HEK293 (cell line): ENCODE results near the gene CNIH3.

Experiments
- CTCF ChIP-seq: fragments of 450-650 bp; formaldehyde crosslinking; IDR thresholded peaks from 2 replicates; pipeline ENCODE4 v1.5.1; 2016; ENCODE audit warnings: missing biosample characterization, missing genetic modification characterization
- SCRT2 ChIP-seq: fragments of 450-650 bp; formaldehyde crosslinking; IDR thresholded peaks from 2 replicates; pipeline ENCODE4 v1.5.1; 2016; ENCODE audit warnings: missing biosample characterization, missing genetic modification characterization
- ZNF140 ChIP-seq: fragments of 450-650 bp; formaldehyde crosslinking; IDR thresholded peaks from 2 replicates; pipeline ENCODE4 v1.5.1; 2016; ENCODE audit warnings: missing biosample characterization, missing genetic modification characterization
- ZNF274 ChIP-seq, 2 experiments: fragments of 200-500 bp in 1 of 2; fragments of 450-650 bp in 1 of 2; sonication (Bioruptor generic) in 1 of 2; formaldehyde crosslinking in 1 of 2; IDR thresholded peaks; 2 replicates each; pipeline versions ENCODE4 v1.5.1 to v1.6.1; 2014 to 2016; ENCODE audit warnings: borderline replicate concordance in 1 of 2, inconsistent platforms in 1 of 2, low read length in 1 of 2, missing biosample characterization in 1 of 2, missing genetic modification characterization in 1 of 2
- ZNF621 ChIP-seq: fragments of 450-650 bp; formaldehyde crosslinking; IDR thresholded peaks from 2 replicates; pipeline ENCODE4 v1.5.1; 2017; ENCODE audit warnings: missing biosample characterization, missing genetic modification characterization

GRCh38 chr1:224733027-224733911, 117.2 kb downstream of the CNIH3 start:
- TF ChIP-seq CTCF (tag by site-specific recombination) = no peak
- TF ChIP-seq ZNF621 = no peak
- no peak for TF ChIP-seq ZNF274 (IDR thresholded peaks at IDR 0.05; ENCODE audit: low read length)
- no peak for TF ChIP-seq ZNF274 (tag by site-specific recombination; IDR thresholded peaks at IDR 0.05; ENCODE audit: borderline replicate concordance)
- no peak for TF ChIP-seq SCRT2 (tag by site-specific recombination)
- TF ChIP-seq ZNF140 (tag by site-specific recombination) = no peak
